HG02571 (cell line): ENCODE data around the gene MRTFA.

Experiments
- ATAC-seq: cut with Tn5 transposase; IDR thresholded peaks from one replicate; pipeline ENCODE4 v1.9.1; 2021; ENCODE audit warnings: mild to moderate bottlenecking, moderate library complexity; ENCODE audit not compliant: unreplicated experiment

Gene MRTFA

DNA sequence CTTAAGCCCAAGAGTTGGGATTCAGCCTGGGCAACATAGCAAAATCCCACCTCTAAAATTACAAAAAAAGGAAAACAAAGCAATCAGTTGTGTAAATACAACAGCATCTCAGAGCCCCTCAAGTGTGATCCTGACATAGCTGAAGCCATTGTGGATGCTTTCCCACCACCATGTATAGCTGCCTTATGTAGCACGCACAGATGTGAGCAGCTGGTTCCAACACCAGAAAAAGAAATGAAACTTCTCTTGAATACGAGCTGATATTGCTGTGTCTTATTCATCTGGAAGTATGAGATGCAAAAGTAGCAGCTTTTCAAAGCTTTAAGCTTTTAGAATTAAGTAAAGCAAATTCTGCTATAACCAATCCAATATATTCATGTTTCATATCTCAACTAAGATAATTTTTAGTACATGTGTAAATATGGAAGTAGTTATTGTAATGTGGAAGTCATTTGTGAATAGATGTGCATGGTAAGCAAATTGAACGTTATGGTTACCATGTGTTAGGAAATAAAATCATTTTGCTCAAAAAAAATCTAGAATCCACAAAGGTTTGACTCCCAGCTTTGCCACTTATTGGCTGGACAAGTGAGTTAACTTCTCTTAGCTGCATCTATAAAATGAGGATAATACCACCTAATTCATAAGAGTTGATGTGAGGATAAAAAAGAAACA, 203.0 kb downstream of the MRTFA start:
- no peak for ATAC-seq

DNA sequence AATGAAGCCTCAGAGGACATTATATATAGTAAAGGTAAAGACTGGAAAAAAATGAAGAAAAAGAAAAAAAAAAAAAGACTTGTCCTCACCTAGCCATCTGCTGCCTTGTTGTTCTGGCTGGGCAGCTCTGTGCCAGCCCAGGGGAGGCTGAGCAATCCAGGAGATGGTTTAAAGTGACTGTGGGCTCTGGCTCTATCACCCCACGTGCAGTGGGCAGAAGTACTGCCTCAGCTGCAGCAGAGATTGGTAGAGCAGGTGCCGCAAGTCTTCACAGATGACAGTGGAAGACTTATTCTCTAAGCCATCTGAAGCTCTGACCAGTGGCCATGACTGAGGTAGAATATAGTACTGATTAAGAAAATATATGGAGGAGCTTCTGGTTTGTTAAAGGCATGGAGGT, 203.9 kb downstream of the MRTFA start:
- ATAC-seq, result no peak

DNA sequence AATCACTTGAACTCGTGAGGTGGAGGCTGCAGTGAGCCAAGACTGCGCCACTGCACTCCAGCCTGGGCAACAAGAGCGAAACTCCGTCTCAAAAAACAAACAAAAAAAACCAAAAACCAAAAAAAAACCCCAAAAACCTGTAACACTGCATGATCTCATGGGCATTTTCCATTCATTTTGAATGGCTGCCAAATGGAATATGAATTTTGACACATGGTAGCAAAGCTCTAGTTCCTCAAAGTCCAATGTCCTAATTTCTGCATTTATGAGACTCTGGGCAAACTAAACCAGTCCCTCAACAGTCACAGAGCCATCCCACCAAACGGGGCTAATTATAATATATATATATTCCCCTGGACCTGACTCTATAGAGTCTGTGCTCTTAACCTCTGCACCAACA, 204.4 kb downstream of the MRTFA start:
- no peak for ATAC-seq

- no peak for ATAC-seq
Observed at GRCh38 chr22:40430991-40431390, 205.5 kb downstream of the MRTFA start.

DNA sequence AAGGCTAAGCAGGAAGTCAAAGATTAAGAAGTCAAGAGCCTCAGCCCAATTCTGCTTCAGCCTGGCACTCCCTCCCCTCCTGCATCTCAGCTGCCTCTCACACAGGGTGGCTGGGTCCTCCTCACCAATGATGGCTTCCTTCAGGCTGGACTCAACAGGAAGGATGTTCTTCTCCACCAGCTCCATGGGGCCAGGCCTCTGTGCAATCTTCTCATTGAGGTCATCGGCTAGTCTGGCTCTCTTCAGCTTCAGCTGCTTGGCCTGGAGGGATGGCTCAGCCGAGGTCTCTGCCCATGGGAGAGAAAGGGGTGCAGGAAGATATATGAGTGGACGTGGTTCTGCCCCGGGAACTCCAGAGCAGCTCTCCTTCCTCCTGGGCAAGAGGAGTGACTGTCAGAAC, 207.0 kb downstream of the MRTFA start:
- ATAC-seq, result no peak

DNA sequence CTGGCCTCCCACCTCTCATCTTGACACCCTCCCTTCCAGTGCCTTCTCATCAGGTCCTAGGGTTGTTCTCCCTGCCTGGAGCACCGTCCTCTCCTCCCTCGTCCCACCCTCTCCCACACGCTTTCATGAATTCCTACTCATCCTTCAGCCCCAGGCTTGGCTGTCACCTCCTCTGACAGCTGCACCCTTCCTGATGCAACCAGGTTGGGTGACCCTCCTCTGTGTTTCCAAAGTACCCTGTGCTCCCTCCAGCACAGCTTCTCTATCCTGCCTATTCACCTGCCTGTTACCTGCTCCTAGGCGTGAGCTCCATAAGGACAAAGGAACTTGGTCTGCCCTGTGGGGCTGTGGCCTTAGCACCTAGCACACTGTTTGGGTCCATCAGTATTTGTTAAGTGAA, 207.7 kb downstream of the MRTFA start:
- ATAC-seq, result no peak

GRCh38 chr22:40426594-40427333, 209.8 kb downstream of the MRTFA start:
- no peak for ATAC-seq

- ATAC-seq, result no peak
Observed at GRCh38 chr22:40425082-40425481, 211.4 kb downstream of the MRTFA start.

DNA sequence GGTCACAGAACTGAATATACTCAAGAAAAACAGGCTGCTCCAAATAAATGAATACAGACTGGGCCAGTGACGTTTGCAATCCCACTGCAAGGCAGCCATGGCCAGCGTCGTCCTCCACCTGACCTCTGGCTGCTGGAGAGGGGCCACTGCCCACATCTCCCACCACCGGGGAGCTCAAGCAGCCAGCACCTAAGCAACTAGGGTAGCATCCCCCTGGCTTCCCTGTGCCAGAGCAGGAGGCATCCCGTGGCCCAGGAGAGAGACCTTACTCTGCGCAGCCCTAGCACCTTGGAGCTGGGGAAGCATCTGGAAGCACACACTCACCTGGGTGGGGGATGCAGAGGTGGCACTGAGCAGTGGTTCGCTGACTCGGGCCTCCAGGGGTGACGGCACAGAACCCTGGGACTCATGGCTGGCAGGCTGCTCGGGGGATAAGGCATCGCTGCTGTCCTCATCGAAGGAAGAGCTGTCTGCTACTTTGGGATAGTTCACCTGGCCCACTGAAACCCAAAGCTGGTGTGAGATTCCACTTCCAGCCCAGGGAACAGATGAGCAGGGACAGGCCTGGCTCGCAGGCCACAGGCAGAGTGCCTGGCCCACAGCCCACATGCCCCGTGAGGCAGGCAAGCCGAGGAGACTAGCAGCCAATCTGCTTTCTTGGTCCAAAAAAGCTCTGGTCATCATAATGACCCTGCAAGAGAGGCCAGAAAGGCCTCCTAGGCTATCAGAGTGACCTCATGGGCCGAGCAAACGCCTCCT, 212.5 kb downstream of the MRTFA start:
- no peak for ATAC-seq

DNA sequence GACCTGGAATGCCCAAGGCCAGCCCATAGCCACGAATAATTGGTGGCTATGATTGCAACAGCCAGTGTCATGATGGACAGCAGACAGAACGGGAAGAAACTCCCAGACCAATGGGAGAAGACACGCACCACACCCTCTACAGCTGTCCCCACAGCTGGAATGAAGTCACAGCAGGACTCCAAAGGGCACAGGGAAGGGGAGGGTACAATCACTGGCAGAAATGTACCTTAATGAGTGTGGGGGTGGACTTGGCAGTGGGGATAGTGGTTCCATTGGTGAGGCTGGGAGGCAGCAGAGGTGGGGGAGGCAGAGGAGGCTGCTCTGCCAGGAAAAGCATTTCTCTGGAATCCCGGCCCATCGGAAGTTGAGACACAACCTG, 213.2 kb downstream of the MRTFA start:
- ATAC-seq, result no peak

DNA sequence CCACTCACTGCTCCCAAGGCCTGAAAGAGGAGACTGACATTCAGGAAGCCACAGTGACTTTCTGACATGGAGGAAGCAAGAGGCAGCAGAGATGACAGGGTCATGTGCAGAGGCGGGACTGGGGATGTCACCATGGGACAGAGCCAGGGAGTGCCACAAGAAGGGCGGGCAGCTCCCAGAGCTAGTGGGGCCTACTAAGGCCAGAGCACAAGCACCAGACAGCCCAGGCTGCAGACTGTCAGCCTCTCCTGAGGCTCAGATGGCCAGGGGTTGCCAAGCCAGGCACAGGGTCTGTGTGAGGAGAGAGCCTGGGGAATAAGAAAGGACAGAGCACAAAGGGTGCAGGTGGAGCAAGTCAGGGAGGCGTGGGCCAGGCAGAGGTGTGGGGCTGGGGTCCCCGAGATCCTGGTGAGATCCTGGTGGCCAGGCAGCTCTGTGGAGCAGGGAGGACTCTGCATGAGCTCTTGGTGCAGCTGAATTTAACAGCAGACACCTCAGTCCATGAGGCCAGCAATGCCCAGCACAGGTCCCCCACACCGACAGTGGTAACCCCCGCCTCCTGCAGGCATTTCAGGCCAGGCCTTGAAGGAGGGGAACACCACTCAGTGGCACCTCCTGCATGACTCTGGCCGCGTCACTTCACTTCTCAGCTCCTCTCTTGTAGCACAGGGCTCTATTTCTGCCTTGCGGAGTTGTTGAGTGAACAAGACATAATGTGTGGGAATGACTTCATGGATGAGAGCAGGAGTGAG, 213.8 kb downstream of the MRTFA start:
- ATAC-seq, result no peak

- no peak for ATAC-seq
Observed at GRCh38 chr22:40421941-40422340, 214.6 kb downstream of the MRTFA start.

- ATAC-seq, result no peak
Observed at GRCh38 chr22:40421082-40421350, 215.5 kb downstream of the MRTFA start.

GRCh38 chr22:40420341-40421081, 216.0 kb downstream of the MRTFA start:
- no peak for ATAC-seq

DNA sequence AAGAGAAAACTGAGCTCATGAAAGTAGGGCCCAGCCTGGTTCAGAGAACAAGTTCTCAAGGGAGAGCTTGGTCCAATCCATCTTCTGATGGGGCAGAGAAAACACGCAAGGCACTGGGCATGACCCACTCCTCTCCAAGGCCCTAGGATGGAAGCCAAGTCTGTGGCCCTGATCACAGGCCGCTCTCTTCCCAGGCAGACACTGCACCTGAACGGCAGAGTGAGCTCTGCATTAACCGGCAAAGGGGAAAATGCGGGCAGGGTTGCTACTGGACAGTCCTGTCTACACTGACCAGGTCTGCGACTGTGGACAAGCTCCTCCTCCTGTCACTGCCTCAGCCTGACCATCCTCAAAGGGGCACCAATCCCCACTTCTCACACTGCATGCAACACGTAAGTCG, 216.8 kb downstream of the MRTFA start:
- no peak for ATAC-seq

DNA sequence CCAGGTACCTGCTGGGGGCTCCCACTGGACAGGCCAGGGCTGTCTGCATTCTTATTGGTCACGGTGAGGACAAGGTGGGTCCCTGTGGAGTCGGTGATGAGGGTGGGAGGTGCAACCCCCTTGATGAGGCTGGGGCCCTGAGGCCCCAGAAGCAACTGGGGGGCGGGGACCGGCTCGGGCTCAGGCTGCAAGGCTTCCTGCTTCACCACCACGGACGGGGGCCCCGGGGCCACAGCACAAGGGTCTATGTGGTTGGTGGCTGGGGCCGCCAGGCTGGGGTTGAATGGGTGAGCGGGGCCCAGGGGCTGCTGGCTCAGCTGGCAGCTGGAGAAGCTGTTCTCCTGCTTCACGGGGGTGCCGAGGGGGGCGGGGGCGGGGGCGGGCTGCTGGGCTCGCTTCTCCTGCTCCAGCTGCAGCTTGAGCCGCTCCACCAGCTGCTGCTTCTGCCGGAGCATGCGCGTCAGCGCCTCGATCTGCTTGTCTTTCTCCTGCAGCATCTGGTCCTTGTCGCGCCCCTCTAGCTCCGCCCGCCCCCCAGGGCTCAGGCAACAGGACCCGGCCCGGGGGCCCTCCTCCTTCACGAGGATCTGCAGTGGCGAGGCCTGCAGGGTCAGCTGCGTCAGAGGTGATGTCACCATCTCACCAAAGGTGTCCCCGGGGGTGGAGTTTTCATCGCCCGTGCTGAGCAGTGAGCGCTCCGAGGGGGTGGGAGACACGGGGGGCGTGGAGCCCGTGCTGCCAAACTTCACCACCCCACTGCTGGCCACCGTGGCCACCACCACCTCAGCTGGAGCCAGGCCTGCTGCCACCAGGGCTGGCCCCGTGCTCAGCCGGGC, 217.9 kb downstream of the MRTFA start:
- ATAC-seq, result no peak

- ATAC-seq, result no peak
Observed at GRCh38 chr22:40417881-40418280, 218.6 kb downstream of the MRTFA start.

DNA sequence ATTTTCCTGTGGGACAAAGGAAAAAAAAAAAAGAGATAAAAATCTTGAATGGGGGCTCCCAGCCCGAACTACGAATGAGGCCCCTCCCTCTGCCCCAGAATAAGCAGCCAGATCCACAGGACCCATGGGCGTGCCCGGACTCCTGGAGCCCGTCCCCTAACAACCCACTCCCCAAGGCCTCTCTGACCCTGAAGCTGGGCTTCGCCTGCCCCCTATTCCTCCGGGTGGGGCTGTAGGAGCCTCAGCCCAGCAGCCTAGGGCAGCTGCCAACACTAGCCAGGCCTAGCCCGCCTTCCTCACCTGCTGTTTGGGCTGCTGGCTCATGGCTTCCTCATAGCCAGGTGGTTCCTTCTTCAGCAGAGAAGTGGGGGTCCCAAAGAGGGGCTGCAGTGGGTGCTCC, 219.5 kb downstream of the MRTFA start:
- ATAC-seq, result no peak

DNA sequence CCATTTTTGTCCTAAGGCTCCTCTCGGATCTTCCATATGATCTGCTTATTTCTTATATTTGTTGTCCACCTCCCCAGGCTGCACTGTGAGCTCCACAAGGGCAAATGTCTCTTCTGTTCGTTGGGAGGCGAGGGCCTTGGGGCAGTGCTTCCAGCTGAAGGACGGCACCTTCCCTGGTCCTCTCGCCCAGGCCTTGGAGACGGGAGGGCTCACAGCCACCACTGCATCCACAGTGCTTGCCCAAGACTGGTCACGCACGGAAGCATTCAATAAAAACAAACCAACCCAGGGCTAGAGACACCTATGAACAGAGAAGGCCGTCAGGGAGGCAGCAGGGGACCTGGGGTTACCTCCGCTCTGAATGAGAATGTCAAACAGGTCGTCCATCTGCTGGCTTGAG, 219.9 kb downstream of the MRTFA start:
- no peak for ATAC-seq

DNA sequence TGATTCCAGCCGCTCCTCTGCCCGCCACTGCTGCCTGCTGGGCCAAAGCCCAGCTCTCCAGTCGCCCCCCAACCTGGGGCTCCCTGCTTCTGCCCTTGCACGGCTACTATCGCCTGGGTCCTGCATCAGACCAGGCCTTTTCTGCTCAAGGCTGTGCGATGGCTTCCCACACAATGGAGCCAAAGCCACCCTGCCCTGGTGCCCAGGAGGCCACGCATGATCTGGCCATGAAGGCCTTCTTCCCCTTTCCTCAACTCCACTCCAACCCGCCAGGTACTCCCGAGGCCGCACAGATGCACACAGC, 220.3 kb downstream of the MRTFA start:
- no peak for ATAC-seq
